HUES6 (cell line): ENCODE data around the gene RNGTT.
"Not testable (repeated sequence)": the region's sequence is repeated elsewhere in the genome, so short reads cannot be mapped to it uniquely, and the experiment has no call there.

Source experiments
- H3K27ac ChIP-seq: 2 replicates; pipeline ENCODE4 v1.7.0; 2013; ENCODE audit warnings: low read depth, mild to moderate bottlenecking, low read length, inconsistent platforms
- H3K27me3 ChIP-seq: 2 replicates; pipeline ENCODE4 v1.6.1; 2013; ENCODE audit warnings: low read length; ENCODE audit not compliant: control insufficient read depth, insufficient read depth
- H3K36me3 ChIP-seq: 2 replicates; pipeline ENCODE4 v1.6.1; 2013; ENCODE audit warnings: low read length; ENCODE audit not compliant: control insufficient read depth, insufficient read depth
- H3K4me1 ChIP-seq: 2 replicates; pipeline ENCODE4 v1.6.1; 2013; ENCODE audit warnings: low read length; ENCODE audit not compliant: control insufficient read depth, insufficient read depth
- H3K4me3 ChIP-seq: 2 replicates; pipeline ENCODE4 v1.5.1; 2013; ENCODE audit warnings: low read depth, low read length
- H3K9ac ChIP-seq: one replicate; pipeline ENCODE4 v1.6.1; 2013; ENCODE audit warnings: mild to moderate bottlenecking, low read length
- H3K9me3 ChIP-seq: 2 replicates; pipeline ENCODE4 v1.6.1; 2013; ENCODE audit warnings: low read depth, low read length; ENCODE audit not compliant: control insufficient read depth, insufficient read depth

Gene RNGTT

DNA sequence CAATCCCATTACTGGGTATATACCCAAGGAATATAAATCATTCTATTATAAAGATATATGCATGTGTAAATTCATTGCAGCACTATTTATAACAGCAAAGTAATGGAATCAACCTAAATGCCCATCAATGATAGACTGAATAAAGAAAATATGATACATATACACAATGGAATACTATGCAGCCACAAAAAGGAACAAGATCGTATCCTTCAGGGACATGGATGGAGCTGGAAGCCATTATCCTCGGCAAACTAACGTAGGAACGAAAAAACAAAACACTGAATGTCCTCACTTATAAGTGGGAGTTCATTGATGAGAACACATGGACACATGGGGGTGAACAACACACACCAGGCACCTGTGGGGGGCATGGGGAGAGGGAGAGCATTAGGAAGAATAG, 156.7 kb downstream of the RNGTT start:
- no peaks in the 10 kb centered on the region for H3K4me1 ChIP-seq
- H3K27me3 ChIP-seq = no peaks in the 10 kb centered on the region
- no peak overlapping the region for H3K27ac ChIP-seq
- peaks cover 10% of the 10 kb centered on the region for H3K9me3 ChIP-seq
- H3K36me3 ChIP-seq = no peaks in the 10 kb centered on the region
- H3K4me3 ChIP-seq = no peak overlapping the region
- H3K9ac ChIP-seq = no peak overlapping the region

DNA sequence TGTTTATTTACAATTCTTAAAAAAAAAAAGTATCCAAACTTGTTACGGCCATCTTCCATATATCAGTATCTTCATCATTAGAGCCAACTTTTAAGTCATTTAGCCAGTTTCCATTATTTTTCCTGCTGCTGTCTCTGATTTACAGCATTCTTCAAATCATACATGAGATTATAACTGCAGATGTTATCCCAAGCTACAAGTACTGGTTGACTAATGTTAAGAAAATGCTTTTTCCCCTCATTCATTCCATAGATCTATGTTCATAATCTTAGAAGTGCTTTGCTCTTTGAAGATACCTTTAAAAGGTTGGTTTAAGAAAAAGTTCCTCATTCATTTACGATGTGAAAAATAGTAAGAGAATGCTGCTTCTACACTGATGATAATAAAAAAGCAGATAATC, 158.7 kb downstream of the RNGTT start:
- Histone ChIP-seq H3K4me1 (no peaks in the 10 kb centered on the region), H3K27me3 (no peaks in the 10 kb centered on the region), H3K36me3 (peaks cover 3% of the 10 kb centered on the region; the same call in 1 of the 2 replicates), H3K9ac (no peak overlapping the region), H3K27ac (no peak overlapping the region), H3K4me3 (no peak overlapping the region), H3K9me3 (peaks cover 10% of the 10 kb centered on the region)

DNA sequence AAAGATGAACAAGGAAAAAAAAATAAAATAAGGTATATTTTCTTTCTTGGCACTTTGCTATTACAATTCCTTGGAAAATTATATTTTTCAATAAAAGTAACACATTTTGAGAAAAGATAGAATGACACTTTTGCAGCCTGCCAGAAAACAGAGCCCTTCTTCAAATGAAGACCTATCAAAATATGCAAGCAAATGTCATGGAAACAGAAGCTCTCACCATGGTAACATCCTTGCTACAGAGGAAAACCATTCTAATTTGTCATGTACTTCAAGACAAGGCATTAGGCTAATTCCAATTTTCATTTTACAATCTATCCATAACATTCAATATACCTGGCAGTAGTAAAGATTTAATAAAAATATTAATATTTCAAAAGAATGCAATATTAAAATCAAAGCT, 177.9 kb downstream of the RNGTT start:
- H3K9me3 ChIP-seq = peaks cover 2% of the 10 kb centered on the region; the same call in 1 of the 2 replicates
- H3K9ac ChIP-seq = no peak overlapping the region
- H3K27ac ChIP-seq = no peak overlapping the region
- H3K4me3 ChIP-seq = no peak overlapping the region
- H3K27me3 ChIP-seq = no peaks in the 10 kb centered on the region
- peaks cover 2% of the 10 kb centered on the region for H3K4me1 ChIP-seq
- H3K36me3 ChIP-seq = no peaks in the 10 kb centered on the region

DNA sequence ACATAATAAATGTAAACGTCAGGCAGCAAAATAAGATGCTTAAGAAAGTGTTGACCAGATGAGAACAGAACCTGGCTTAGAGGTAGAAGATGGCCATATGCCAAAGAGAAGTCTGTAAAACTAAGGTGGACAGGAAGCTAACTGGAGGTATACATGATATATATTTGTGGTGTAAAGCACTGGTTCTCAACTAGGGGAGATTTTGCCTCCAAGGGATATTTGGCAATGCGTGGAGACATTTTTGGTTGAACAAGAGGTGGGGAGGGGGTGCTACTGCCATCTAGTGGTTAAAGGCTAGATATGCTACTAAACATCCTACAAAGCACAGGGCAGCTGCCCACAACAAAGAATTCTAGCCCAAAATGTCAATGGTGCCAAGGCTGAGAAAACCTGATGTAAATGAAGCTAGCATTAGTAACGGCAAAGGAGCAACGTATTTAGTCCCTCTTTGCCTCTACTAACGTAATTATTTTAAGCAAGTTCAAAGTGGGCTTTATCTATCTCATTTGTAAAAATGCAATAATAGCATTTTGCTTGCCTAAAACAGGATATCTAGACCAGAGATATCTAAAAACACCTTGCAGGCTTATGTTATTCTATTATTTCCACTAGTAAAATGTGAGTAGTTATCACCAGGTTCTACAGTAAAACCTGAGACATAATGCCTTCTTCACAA, 182.6 kb downstream of the RNGTT start:
- Histone ChIP-seq H3K9ac (no peak overlapping the region), H3K27ac (no peak overlapping the region), H3K4me3 (no peak overlapping the region), H3K27me3 (no peaks in the 10 kb centered on the region), H3K4me1 (peaks cover 2% of the 10 kb centered on the region), H3K36me3 (no peaks in the 10 kb centered on the region), H3K9me3 (peaks cover 6% of the 10 kb centered on the region; the same call in 1 of the 2 replicates)

DNA sequence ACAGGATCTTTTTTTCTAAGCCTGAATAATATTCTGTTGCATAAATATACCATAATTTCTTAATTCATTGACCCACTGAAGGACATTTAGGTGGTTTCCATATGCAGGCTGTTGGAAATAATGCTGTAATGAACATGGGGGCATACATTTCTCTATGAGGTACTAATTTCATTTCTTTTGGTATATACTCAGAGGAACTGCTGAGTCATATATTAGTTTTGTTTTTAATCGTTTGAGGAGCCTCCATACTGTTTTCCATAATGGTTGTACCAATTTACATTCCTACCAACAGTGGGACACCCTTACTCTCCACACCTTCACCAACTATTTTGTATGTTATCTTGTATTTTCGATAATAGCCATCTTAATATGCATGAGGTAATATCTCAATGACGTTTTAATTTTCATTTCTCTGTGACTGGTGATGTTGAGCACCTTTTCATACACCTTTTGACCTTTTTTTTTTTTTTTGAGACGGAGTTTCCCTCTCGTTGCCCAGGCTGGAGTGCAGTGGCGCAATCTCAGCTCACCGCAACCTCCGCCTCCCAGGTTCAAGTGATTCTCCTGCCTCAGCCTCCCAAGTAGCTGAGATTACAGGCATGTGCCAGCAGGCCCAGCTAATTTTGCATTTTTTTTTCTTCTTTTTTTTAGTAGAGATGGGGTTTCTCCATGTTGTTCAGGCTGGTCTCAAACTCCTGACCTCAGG, 187.4 kb downstream of the RNGTT start:
- H3K4me1 ChIP-seq = peaks cover 2% of the 10 kb centered on the region
- H3K36me3 ChIP-seq = no peaks in the 10 kb centered on the region
- no peak overlapping the region for H3K4me3 ChIP-seq
- no peak overlapping the region for H3K9ac ChIP-seq
- no peak overlapping the region for H3K27ac ChIP-seq
- H3K27me3 ChIP-seq = no peaks in the 10 kb centered on the region
- 0 out of 2 replicates have a peak, but pooled peaks cover 4% of the 10 kb centered on the region for H3K9me3 ChIP-seq

DNA sequence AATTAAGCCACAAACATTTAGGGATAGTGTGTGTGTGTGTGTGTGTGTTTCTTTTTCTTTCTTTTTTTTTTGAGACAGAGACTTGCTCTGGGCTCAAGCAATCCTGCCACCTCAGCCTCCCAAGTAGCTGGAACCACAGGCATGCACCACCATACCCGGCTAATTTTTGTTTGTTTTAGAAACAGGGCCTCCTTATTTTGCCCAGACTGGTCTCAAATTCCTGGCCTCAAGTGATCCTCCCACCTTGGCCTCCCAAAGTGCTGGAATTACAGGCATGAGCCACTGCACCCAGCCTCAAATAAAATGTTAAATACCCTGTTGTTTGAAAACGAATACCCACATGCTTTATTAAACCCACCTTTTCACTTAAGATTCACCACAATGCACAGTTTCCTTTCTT, 195.3 kb downstream of the RNGTT start:
- H3K36me3 ChIP-seq, H3K27ac ChIP-seq, H3K27me3 ChIP-seq, H3K4me1 ChIP-seq, H3K4me3 ChIP-seq, H3K9me3 ChIP-seq, H3K9ac ChIP-seq: not testable (repeated sequence)

DNA sequence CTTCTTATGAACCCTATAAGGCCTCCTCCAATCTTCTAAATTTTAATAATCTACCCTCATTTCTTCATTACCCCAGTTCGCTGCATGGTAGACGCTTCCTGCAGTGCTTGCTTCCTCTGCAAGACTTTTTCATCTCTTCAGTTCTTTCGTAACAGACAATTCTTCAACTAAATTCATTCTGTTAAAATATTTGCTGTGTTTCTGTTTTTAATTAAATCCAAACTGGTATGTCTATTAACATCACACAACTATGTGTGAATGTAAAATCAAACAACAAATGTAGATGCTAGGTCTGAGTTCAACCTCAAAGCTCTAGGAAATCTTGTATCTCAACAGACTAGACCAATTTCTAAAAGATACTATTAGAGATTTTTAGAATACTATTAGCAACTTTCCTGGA, 199.3 kb downstream of the RNGTT start:
- no peak overlapping the region for H3K27ac ChIP-seq
- H3K4me3 ChIP-seq = no peak overlapping the region
- no peaks in the 10 kb centered on the region for H3K4me1 ChIP-seq
- no peaks in the 10 kb centered on the region for H3K36me3 ChIP-seq
- H3K27me3 ChIP-seq = no peaks in the 10 kb centered on the region
- no peaks in the 10 kb centered on the region for H3K9me3 ChIP-seq
- no peak overlapping the region for H3K9ac ChIP-seq

DNA sequence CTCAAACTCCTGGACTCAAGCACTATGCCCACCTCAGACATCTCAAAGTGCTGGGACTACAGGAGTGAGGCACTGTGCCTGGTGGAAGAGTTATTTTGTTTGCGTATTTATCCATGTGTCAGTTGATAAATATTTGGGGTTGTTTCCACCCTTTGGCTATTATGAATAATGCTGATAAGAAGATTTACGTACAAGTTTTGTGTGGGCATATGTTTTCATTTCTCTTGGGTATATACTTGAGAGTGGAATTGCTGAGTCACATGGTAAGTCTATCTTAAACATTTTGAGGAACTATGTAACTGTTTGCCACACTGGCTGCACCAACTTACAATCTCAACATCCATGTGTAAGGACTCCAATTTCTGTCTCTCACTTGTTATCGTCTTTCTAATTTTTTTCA, 200.3 kb downstream of the RNGTT start:
- Histone ChIP-seq H3K9ac (no peak overlapping the region), H3K4me1 (no peaks in the 10 kb centered on the region), H3K36me3 (no peaks in the 10 kb centered on the region), H3K4me3 (no peak overlapping the region), H3K27ac (no peak overlapping the region), H3K27me3 (no peaks in the 10 kb centered on the region), H3K9me3 (no peaks in the 10 kb centered on the region)

DNA sequence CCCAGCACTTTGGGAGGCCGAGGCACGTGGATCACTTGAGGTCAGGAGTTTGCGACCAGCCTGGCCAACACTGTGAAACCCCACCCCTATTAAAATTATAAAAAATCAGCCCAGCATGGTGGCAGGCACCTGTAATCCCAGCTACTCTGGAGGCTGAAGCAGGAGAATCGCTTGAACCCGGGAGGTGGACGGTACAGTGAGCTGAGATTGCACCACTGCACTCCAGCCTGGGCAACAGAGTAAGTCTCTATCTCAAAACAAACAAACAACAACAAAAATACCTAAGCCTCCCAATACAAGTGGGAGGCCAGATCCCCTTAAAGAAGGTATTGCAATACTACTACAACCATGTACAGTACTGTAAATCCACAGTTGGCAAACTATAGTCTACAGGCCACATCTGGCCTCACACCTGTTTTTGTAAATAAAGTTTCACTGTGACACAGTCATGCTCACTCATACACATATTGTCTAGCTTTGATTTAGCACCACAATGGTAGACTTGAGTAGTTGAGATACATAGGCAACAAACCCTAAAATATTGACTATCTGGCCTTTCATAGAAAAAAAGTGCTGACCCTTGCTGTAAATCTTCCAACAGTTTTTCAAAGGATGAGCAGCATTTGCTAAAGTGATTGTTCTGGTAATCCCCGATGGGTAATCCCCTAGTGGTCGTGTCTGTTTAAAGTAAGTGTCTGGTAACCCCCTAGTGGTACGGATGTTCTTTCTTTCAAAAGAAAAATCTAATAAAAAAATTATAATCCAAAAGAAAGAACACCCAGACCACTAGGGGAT, 202.0 kb downstream of the RNGTT start:
- no peaks in the 10 kb centered on the region for H3K27me3 ChIP-seq
- H3K36me3 ChIP-seq = no peaks in the 10 kb centered on the region
- no peaks in the 10 kb centered on the region for H3K9me3 ChIP-seq
- no peak overlapping the region for H3K27ac ChIP-seq
- no peak overlapping the region for H3K9ac ChIP-seq
- H3K4me3 ChIP-seq = no peak overlapping the region
- H3K4me1 ChIP-seq = no peaks in the 10 kb centered on the region

DNA sequence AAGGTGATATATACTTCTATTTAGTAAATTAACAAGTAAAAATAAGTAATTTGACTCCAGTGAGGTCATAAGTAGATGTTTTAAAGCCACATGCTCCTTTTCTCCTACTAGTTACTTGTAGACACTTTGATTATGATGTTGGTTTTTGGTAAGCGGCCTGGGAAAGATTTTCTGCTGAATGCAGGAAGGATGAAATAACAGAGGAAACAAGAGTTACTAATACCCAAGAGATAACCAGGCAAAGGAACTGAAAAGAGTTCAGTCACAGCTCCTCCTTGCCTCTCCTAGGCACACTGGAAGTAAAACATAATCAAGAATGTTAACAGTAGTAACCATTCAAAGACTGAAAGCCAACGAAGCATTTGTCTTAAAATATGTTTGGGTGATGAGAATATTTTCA, 203.3 kb downstream of the RNGTT start:
- no peaks in the 10 kb centered on the region for H3K9me3 ChIP-seq
- no peaks in the 10 kb centered on the region for H3K36me3 ChIP-seq
- H3K9ac ChIP-seq = no peak overlapping the region
- H3K4me3 ChIP-seq = no peak overlapping the region
- no peaks in the 10 kb centered on the region for H3K27me3 ChIP-seq
- H3K4me1 ChIP-seq = no peaks in the 10 kb centered on the region
- H3K27ac ChIP-seq = no peak overlapping the region

DNA sequence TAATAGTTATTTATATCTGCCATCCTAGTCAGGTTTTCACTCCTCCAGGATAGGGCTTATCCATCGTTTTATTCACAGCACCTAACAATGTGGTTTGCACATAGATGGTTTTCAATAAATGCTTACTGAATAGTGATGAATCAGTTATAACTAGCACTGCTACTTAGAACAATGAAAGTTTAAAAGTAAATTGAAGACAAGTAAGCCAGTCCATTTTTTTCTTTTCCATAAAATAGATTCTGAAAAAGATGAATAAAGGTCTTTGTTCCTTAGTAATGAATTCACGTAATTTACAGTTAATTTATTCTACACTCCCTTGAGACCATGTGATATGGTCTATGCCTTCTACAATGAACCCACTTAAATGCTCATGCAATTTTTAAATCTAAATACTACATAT, 212.5 kb downstream of the RNGTT start:
- Histone ChIP-seq H3K27me3 (no peaks in the 10 kb centered on the region), H3K4me1 (no peaks in the 10 kb centered on the region)

More for the DNA sequence above, 212.5 kb downstream of the RNGTT start:
- Histone ChIP-seq H3K9ac (no peak overlapping the region), H3K27ac (no peak overlapping the region), H3K36me3 (no peaks in the 10 kb centered on the region; the same call in 1 of the 2 replicates), H3K4me3 (no peak overlapping the region), H3K9me3 (peaks cover 7% of the 10 kb centered on the region; the same call in 1 of the 2 replicates)
